Activated CD8-positive, alpha-beta T cell treated with anti-CD3 and anti-CD28 coated beads for 36 hours (primary cell): ENCODE data around the gene OR9Q2. TPM values are rescaled to one million over a fixed set of nuclear protein-coding genes. Genes with fewer than 3 reads are reported as not detected.

Experiments used
- ATAC-seq: fragments of 200-7000 bp; cut with Tn5 transposase; one replicate; pipeline ENCODE4 v1.10.0; 2021; ENCODE audit warnings: mild to moderate bottlenecking, moderate library complexity
- CTCF ChIA-PET: fragments of 350-600 bp; sonication (Branson Sonifier 250); formaldehyde crosslinking; loops from one replicate; lab custom pipeline; 2021; ENCODE audit warnings: antibody characterized with exemption; lab: Charles Lee
- POLR2A ChIA-PET: fragments of 350-600 bp; sonication (Branson Sonifier 250); formaldehyde crosslinking; loops from one replicate; lab custom pipeline; 2021; ENCODE audit warnings: antibody characterized with exemption; lab: Charles Lee
- DNase-seq: peaks from one replicate; pipeline ENCODE4 v3.0.0-alpha.2; 2020
- H3K27ac Mint-ChIP-seq: one replicate; pipeline ENCODE4 v1.8.0; 2021; ENCODE audit warnings: mild to moderate bottlenecking, mixed read lengths
- H3K27me3 Mint-ChIP-seq: one replicate; pipeline ENCODE4 v1.8.0; 2021; ENCODE audit warnings: mixed read lengths
- H3K36me3 Mint-ChIP-seq: one replicate; pipeline ENCODE4 v1.8.0; 2021; ENCODE audit warnings: low read depth, mixed read lengths
- H3K4me1 Mint-ChIP-seq: one replicate; pipeline ENCODE4 v1.8.0; 2021; ENCODE audit warnings: low read depth, mixed read lengths
- H3K4me3 Mint-ChIP-seq: one replicate; pipeline ENCODE4 v1.8.0; 2021; ENCODE audit warnings: mild to moderate bottlenecking, moderate library complexity, mixed read lengths
- H3K9me3 Mint-ChIP-seq: one replicate; pipeline ENCODE4 v1.8.0; 2021; ENCODE audit warnings: mixed read lengths
- intact Hi-C: fragments of 100-400 bp; cut with micrococcal nuclease; formaldehyde crosslinking; loops from one replicate; pipeline ENCODE4 v1.10.0; 2022
- total RNA-seq, 2 experiments: library from RNA; stranded (reverse); gene quantifications; one replicate each; pipeline ENCODE4 v1.2.3, GENCODE V29; 2021
- TF ChIP-seq, protein P1 (sequence below): fragments of 200-600 bp; IDR thresholded peaks from one replicate; pipeline ENCODE4 v1.8.0; 2022; ENCODE audit warnings: antibody characterized with exemption, mild to moderate bottlenecking

The OR9Q2 gene
- total RNA-seq, 2 experiments from 2014 or later: not detected

GRCh38 chr11:58165504-58166106 lies 23.3 kb upstream of the OR9Q2 start:
- Mint-ChIP-seq H3K36me3 (no peaks in the 10 kb centered on the region), H3K27me3 (no peaks in the 10 kb centered on the region), H3K9me3 (no peaks in the 10 kb centered on the region), H3K4me1 (no peaks in the 10 kb centered on the region), H3K27ac (no peak overlapping the region), H3K4me3 (no peak overlapping the region)
- TF ChIP-seq, protein P1, sequence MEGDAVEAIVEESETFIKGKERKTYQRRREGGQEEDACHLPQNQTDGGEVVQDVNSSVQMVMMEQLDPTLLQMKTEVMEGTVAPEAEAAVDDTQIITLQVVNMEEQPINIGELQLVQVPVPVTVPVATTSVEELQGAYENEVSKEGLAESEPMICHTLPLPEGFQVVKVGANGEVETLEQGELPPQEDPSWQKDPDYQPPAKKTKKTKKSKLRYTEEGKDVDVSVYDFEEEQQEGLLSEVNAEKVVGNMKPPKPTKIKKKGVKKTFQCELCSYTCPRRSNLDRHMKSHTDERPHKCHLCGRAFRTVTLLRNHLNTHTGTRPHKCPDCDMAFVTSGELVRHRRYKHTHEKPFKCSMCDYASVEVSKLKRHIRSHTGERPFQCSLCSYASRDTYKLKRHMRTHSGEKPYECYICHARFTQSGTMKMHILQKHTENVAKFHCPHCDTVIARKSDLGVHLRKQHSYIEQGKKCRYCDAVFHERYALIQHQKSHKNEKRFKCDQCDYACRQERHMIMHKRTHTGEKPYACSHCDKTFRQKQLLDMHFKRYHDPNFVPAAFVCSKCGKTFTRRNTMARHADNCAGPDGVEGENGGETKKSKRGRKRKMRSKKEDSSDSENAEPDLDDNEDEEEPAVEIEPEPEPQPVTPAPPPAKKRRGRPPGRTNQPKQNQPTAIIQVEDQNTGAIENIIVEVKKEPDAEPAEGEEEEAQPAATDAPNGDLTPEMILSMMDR: no peak
- DNase-seq (no peak), ATAC-seq (no peak)
- ChIA-PET CTCF (no interaction called here), POLR2A (no interaction called here)
- intact Hi-C loops: no loop called here

GRCh38 chr11:58177409-58178054 lies 11.3 kb upstream of the OR9Q2 start:
- POLR2A ChIA-PET: no interaction called here
- intact Hi-C loops: loop anchor here (10.0 kb wide), 1 partner anchor 57 kb away; no protein-coding TSS in a partner anchor
- no peak overlapping the region for H3K27ac Mint-ChIP-seq
- no peaks in the 10 kb centered on the region for H3K36me3 Mint-ChIP-seq
- H3K27me3 Mint-ChIP-seq: peaks cover 10% of the 10 kb centered on the region
- CTCF ChIA-PET: no interaction called here
- no peaks in the 10 kb centered on the region for H3K4me1 Mint-ChIP-seq
- ATAC-seq (no peak), DNase-seq (no peak)
- TF ChIP-seq, protein P1: no peak
- no peaks in the 10 kb centered on the region for H3K9me3 Mint-ChIP-seq
- no peak overlapping the region for H3K4me3 Mint-ChIP-seq

- no peaks in the 10 kb centered on the region for H3K9me3 Mint-ChIP-seq
- POLR2A ChIA-PET: no interaction called here
- CTCF ChIA-PET: no interaction called here
- no peak overlapping the region for H3K27ac Mint-ChIP-seq
- intact Hi-C loops: loop anchor here (10.0 kb wide), 1 partner anchor 56 kb away; no protein-coding TSS in a partner anchor
- no peaks in the 10 kb centered on the region for H3K36me3 Mint-ChIP-seq
- no peak overlapping the region for H3K4me3 Mint-ChIP-seq
- H3K27me3 Mint-ChIP-seq: peaks cover 10% of the 10 kb centered on the region
- TF ChIP-seq, protein P1: no peak
- DNase-seq (no peak), ATAC-seq (no peak)
- H3K4me1 Mint-ChIP-seq: no peaks in the 10 kb centered on the region
Observed at GRCh38 chr11:58178444-58178843, 10.4 kb upstream of the OR9Q2 start.

DNA sequence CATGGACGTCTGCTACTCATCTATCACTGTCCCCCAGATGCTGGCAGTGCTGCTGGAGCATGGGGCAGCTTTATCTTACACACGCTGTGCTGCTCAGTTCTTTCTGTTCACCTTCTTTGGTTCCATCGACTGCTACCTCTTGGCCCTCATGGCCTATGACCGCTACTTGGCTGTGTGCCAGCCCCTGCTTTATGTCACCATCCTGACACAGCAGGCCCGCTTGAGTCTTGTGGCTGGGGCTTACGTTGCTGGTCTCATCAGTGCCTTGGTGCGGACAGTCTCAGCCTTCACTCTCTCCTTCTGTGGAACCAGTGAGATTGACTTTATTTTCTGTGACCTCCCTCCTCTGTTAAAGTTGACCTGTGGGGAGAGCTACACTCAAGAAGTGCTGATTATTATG lies 9.2 kb upstream of the OR9Q2 start:
- no peaks in the 10 kb centered on the region for H3K36me3 Mint-ChIP-seq
- H3K9me3 Mint-ChIP-seq: no peaks in the 10 kb centered on the region
- DNase-seq: peak; percentile 1
- ChIA-PET CTCF (no interaction called here), POLR2A (no interaction called here)
- no peak overlapping the region for H3K27ac Mint-ChIP-seq
- no peak for ATAC-seq
- H3K27me3 Mint-ChIP-seq: peaks cover 10% of the 10 kb centered on the region
- intact Hi-C loops: loop anchor here (10.0 kb wide), 1 partner anchor 55 kb away; no protein-coding TSS in a partner anchor
- no peak overlapping the region for H3K4me3 Mint-ChIP-seq
- TF ChIP-seq, protein P1: no peak
- H3K4me1 Mint-ChIP-seq: no peaks in the 10 kb centered on the region

GRCh38 chr11:58186938-58187337 lies 1.9 kb upstream of the OR9Q2 start:
- DNase-seq (no peak), ATAC-seq (no peak)
- Mint-ChIP-seq H3K4me1 (no peaks in the 10 kb centered on the region), H3K36me3 (no peaks in the 10 kb centered on the region), H3K4me3 (no peak overlapping the region), H3K9me3 (no peaks in the 10 kb centered on the region), H3K27ac (no peak overlapping the region), H3K27me3 (no peaks in the 10 kb centered on the region)
- CTCF ChIA-PET: no interaction called here
- intact Hi-C loops: no loop called here
- TF ChIP-seq, protein P1: no peak
- POLR2A ChIA-PET: no interaction called here
